Epithelial cell of umbilical artery (primary cell): ENCODE measurements around the gene IDUA. TPM values are rescaled to one million over a fixed set of nuclear protein-coding genes. Genes with fewer than 3 reads are reported as not detected.

Source experiments
- total RNA-seq: library from RNA; depleted of rRNA; stranded (reverse); fragments of >200 nt; gene quantifications from 2 replicates; pipeline ENCODE4 v1.2.3, GENCODE V29; 2014

Gene IDUA
- 3.0 and 6.8 TPM in 2 replicates for total RNA-seq

DNA sequence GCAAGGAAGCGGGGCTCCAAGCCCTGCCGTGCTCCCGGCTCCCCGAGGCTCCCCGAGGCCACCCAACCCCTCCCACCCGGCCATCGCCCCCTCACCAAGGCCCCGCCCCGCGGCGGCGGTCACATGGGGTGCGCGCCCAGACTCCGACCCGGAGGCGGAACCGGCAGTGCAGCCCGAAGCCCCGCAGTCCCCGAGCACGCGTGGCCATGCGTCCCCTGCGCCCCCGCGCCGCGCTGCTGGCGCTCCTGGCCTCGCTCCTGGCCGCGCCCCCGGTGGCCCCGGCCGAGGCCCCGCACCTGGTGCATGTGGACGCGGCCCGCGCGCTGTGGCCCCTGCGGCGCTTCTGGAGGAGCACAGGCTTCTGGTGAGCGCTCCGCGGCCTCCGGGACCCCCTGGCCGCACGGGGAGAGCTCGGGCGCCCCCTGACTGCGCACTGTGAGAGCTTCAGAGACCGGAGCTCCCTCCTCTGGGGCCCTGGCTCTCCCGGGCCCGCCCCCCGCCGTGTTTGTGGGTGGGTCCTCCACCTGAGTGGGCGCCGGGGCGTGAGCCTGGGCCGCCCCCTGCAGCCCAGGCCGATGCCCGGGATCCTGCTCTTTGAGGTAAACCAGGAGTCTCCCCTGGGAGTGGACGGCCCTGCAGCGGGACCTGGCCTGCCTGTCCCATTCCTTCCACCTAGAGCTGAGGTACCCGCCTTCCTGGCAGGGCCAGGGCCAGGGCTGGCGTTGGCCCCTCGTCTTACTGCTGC is at the start of gene IDUA:
TSS of gene IDUA (plus strand) at position 166 of the 745 bp plus-strand sequence. CDS start at position 207, 41 bp downstream.

DNA sequence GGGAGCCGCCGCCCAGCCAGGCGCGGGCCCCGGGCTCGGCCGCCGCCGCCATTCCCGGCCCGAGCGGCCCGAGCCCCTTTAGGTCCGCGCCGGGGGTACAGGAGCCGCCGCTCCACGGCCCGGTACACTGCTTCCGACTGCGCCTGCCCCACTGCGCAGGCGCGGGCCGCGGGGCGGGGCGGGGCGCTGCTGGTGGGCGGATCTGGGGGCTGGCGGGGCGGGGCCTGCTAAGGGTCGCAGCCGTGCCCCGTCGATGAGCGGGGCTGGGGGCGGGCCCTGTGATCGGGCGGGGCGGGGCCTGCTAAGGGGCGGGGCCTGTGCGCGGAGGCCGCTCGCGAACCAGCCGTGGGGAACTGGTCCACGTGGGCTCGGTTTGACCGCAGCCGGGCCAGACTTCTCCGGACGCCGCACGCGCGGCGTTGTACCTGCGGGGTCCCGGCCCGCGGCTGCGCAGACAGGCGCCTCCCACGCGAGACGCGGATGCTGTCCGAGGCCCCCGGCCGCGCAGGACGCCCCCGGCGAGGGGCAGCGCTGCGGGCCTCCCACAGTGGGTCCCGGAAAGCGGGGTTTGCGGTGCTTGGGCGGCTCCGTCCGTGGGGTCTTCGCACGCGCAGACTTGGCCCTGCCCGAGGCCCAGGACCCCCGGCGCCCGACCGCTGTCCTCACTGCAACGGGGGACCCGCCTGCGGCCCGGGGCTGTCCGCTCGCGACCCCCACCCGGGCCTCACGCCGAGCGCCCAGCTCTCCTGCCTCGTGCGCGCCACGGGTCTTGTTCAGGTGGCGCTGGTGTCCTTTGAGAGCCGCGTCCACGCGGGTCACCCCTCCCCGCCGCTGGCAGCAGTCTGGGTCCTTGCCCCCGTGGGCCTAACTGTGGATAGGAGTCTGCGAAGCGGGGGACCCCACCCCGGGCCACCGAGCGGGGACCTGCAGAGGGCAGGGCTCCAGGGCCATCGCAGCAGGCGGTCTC is 13.1 kb upstream of the IDUA start, which contains the start of gene DGKQ:
TSS of gene DGKQ (minus strand) at position 139 of the 967 bp plus-strand sequence. CDS start at position 52, 87 bp downstream.

DNA sequence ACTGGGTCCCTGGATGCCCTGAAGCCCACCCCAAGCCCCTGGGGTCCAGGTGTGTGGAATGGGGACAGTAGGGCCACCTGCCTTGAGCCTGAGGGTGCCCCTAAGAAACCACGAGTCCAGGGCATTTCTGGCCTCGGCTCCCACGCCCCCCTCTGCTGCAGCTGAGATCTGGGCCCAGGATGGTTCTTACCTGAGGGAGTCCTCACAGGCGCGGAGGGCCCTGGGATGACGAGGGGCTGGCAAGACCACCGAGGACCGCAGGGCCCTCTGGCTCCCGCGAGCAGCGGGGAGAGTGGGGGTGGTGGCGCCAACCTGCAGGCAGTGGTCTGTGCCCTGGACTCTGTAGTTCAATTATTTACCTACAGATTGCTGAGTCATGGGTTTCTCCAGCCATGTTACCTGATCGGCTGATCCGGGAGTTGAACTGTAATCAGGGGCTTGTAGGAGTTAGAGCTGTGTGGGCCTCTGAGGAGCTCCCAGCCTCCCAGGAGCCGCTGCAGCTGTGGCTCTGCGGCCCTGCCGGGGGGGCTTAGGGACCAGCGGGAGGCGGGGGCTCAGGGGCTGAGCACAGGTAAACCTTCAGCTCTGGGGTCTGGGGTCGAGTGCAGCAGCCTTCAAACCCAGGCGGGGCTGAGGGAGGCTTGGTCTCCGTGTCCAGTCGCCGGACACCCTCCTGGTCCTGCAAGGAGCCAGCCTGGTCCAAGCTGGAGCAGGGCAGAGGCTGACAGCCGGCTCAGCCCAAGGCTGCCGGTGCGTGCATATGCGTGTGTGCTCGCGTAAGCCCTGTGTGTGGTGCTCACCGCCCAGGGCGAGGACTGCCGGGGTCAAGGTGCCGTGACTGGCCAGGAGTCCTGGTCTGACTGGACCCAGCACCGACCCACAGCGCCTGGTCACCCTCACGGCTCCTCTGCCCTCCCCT is 6.5 kb downstream of the IDUA start, which contains the start of gene SLC26A1:
TSS of gene SLC26A1 (minus strand) at position 294 of the 919 bp plus-strand sequence. CDS start 1,701 bp downstream, outside the sequence.

DNA sequence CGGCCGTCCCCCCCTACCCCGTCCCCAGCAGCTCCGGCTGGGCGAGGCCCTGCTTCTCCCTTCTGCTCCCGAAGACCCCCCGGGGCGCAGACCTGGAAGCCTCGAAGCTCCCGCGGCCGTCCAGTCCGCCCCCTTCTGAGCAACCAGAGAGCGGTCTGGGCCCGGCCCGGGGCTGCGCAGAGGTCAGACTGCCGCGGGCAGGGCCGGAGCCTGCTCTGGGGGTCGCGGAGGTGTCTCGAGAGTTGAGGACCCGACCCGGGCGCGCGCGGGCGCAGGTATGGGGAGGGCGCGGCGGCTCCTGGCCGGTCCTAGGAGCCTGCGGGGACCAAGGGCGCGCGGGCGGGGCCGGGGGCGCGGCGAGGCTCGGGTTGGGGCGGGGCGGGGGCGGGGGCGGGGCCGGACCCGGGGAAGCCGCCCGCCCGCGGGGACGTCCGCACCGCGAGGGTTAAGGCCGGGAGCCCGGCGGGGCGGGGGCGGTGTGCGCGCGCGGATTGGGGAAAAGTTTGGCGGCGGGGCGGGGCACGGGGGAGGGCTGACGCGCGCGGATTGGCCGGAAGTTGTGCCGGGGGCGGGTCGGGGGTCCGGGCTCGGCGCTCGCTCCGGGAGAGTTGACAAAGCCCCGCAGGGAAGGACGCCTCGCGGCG is 24.3 kb downstream of the IDUA start, which contains the start of gene FGFRL1:
TSS of gene FGFRL1 (plus strand) at position 605 of the 644 bp plus-strand sequence. CDS start 860 bp downstream, outside the sequence.

Other genes with a start within 250 kb of the IDUA start
- gene CPLX1, start 160.9 kb upstream of the IDUA start, total RNA-seq, result not detected in 2 replicates
- gene GAK, start 54.7 kb upstream of the IDUA start, total RNA-seq, result 45.4 and 46.4 TPM in 2 replicates
- gene TMEM175, start 54.6 kb upstream of the IDUA start, total RNA-seq, result 4.5 and 4.7 TPM in 2 replicates
- gene DGKQ, start 13.5 kb upstream of the IDUA start, total RNA-seq, result 17.9 and 18.8 TPM in 2 replicates
- gene SLC26A1, start 6.4 kb downstream of the IDUA start, total RNA-seq, result not detected in 2 replicates
- gene FGFRL1, start 24.6 kb downstream of the IDUA start, total RNA-seq, result 4.7 and 10.7 TPM in 2 replicates
- gene RNF212, start 126.5 kb downstream of the IDUA start, total RNA-seq, result 0.32 and 0.91 TPM in 2 replicates
- 2.6 and 19.9 TPM in 2 replicates for gene SPON2, start 185.5 kb downstream of the IDUA start, total RNA-seq